Osteoblast (primary cell): ENCODE data around the gene SORBS1. TPM values are rescaled to one million over a fixed set of nuclear protein-coding genes. Genes with fewer than 3 reads are reported as not detected.

Source experiments
- DNase-seq: peaks from one replicate; pipeline ENCODE4 v3.0.0; 2011; ENCODE audit warnings: low spot score, mixed read lengths; ENCODE audit not compliant: insufficient read length; ENCODE audit errors: missing footprints
- H2AFZ ChIP-seq: 2 replicates; pipeline ENCODE4 v1.6.0; 2011; ENCODE audit warnings: mild to moderate bottlenecking, low read length
- H3K27ac ChIP-seq: 2 replicates; pipeline ENCODE4 v1.5.1; 2011; ENCODE audit warnings: mild to moderate bottlenecking, low read depth, low read length, moderate library complexity
- H3K27me3 ChIP-seq: 2 replicates; pipeline ENCODE4 v1.6.0; 2012; ENCODE audit warnings: mild to moderate bottlenecking, control low read depth, inconsistent platforms, low read length, moderate library complexity; ENCODE audit not compliant: insufficient read depth
- H3K36me3 ChIP-seq: 2 replicates; pipeline ENCODE4 v1.5.1; 2011; ENCODE audit warnings: mild to moderate bottlenecking, low read length, control low read depth, moderate library complexity; ENCODE audit not compliant: insufficient read depth
- H3K4me1 ChIP-seq: 2 replicates; pipeline ENCODE4 v1.5.1; 2011; ENCODE audit warnings: mild to moderate bottlenecking, low read length, control low read depth, moderate library complexity; ENCODE audit not compliant: insufficient read depth
- H3K4me2 ChIP-seq: 2 replicates; pipeline ENCODE4 v1.6.0; 2011; ENCODE audit warnings: mild to moderate bottlenecking, low read length; ENCODE audit not compliant: insufficient read depth
- H3K4me3 ChIP-seq: fragments of 200-600 bp; sonication (generic); 3 replicates; pipeline ENCODE4 v1.5.1; 2012; ENCODE audit warnings: mild to moderate bottlenecking, low read length, inconsistent platforms; ENCODE audit not compliant: insufficient read depth
- H3K79me2 ChIP-seq: 2 replicates; pipeline ENCODE4 v1.6.0; 2012; ENCODE audit warnings: mild to moderate bottlenecking, low read length, control low read depth, inconsistent platforms; ENCODE audit not compliant: insufficient read depth
- H3K9me3 ChIP-seq: 2 replicates; pipeline ENCODE4 v1.5.1; 2011; ENCODE audit warnings: low read depth, low read length, control low read depth
- H4K20me1 ChIP-seq: 2 replicates; pipeline ENCODE4 v1.6.0; 2012; ENCODE audit warnings: mild to moderate bottlenecking, low read length, control low read depth; ENCODE audit not compliant: insufficient read depth
- CTCF ChIP-seq: IDR thresholded peaks from 2 replicates; pipeline ENCODE4 v1.5.1; 2011; ENCODE audit warnings: mild to moderate bottlenecking, low read depth, low read length, moderate library complexity; ENCODE audit errors: extremely low read depth
- total RNA-seq: library from RNA; depleted of rRNA; stranded (reverse); fragments of >200 nt; gene quantifications from 2 replicates; pipeline ENCODE4 v1.2.3, GENCODE V29; 2012

SORBS1 gene
- total RNA-seq, 1 donor = 0.72 TPM

- Histone ChIP-seq H3K4me1 (no peaks in the 10 kb centered on the region), H3K27me3 (peaks cover 4% of the 10 kb centered on the region), H4K20me1 (no peaks in the 10 kb centered on the region), H3K79me2 (no peaks in the 10 kb centered on the region), H3K4me2 (no peak overlapping the region), H3K9me3 (no peaks in the 10 kb centered on the region), H3K27ac (no peak overlapping the region), H3K36me3 (no peaks in the 10 kb centered on the region), H3K4me3 (no peak overlapping the region), H2AFZ (no peak overlapping the region)
- no peak for TF ChIP-seq CTCF
- DNase-seq = no peak
Measured at GRCh38 chr10:95522117-95522516, 39.1 kb downstream of the SORBS1 start.

GRCh38 chr10:95520617-95521016 is 40.6 kb downstream of the SORBS1 start:
- no peaks in the 10 kb centered on the region for H3K79me2 ChIP-seq
- DNase-seq = no peak
- H4K20me1 ChIP-seq = no peaks in the 10 kb centered on the region

GRCh38 chr10:95518455-95519452 is 42.4 kb downstream of the SORBS1 start:
- Histone ChIP-seq H3K27ac (no peak overlapping the region), H3K9me3 (no peaks in the 10 kb centered on the region), H3K27me3 (peaks cover 4% of the 10 kb centered on the region), H3K4me2 (no peak overlapping the region), H3K4me1 (no peaks in the 10 kb centered on the region), H3K4me3 (no peak overlapping the region), H4K20me1 (no peaks in the 10 kb centered on the region), H3K36me3 (no peaks in the 10 kb centered on the region), H3K79me2 (no peaks in the 10 kb centered on the region), H2AFZ (no peak overlapping the region)
- TF ChIP-seq CTCF = no peak
- no peak for DNase-seq

More at GRCh38 chr10:95520617-95521016, 40.6 kb downstream of the SORBS1 start:
- no peak overlapping the region for H2AFZ ChIP-seq
- no peaks in the 10 kb centered on the region for H3K4me1 ChIP-seq
- H3K36me3 ChIP-seq = no peaks in the 10 kb centered on the region
- no peak overlapping the region for H3K4me3 ChIP-seq
- H3K9me3 ChIP-seq = no peaks in the 10 kb centered on the region
- no peak overlapping the region for H3K4me2 ChIP-seq
- no peak overlapping the region for H3K27ac ChIP-seq
- TF ChIP-seq CTCF = no peak
- peaks cover 4% of the 10 kb centered on the region for H3K27me3 ChIP-seq
